Right atrium auricular region (tissue), 2 donors: Measurements from ENCODE around the gene TIAM1. TPM values are rescaled to one million over a fixed set of nuclear protein-coding genes. Genes with fewer than 3 reads are reported as not detected.

Source experiments
- DNase-seq: peaks from one replicate; pipeline ENCODE4 v3.0.0-alpha.2; 2019; ENCODE audit warnings: low spot score
- H3K27ac ChIP-seq, 2 donors: fragments of 200-600 bp; sonication (generic); 1 replicate in 1 of 2; 2 replicates in 1 of 2; pipeline ENCODE4 v1.5.1; 2016 to 2019
- H3K27me3 ChIP-seq, 2 donors: fragments of 200-600 bp; sonication (generic); one replicate each; pipeline versions ENCODE4 v1.5.1 to v1.6.0; 2017 to 2019
- H3K36me3 ChIP-seq: fragments of 200-600 bp; sonication (generic); one replicate; pipeline ENCODE4 v1.5.1; 2016
- H3K4me1 ChIP-seq, 2 donors: fragments of 200-600 bp; sonication (generic); one replicate each; pipeline versions ENCODE4 v1.5.1 to v1.6.0; 2017 to 2019
- H3K4me3 ChIP-seq, 2 donors: fragments of 200-600 bp; sonication (generic); 1 replicate in 1 of 2; 2 replicates in 1 of 2; pipeline ENCODE4 v1.5.1; 2017 to 2019; ENCODE audit warnings: mild to moderate bottlenecking in 1 of 2, moderate library complexity in 1 of 2
- H3K9me3 ChIP-seq, 2 donors: fragments of 200-600 bp; sonication (generic); one replicate each; pipeline ENCODE4 v1.5.1; 2019
- CTCF ChIP-seq, 2 donors: fragments of 200-600 bp; sonication (generic); IDR thresholded peaks; one replicate each; pipeline ENCODE4 v1.5.1; 2019; ENCODE audit warnings: antibody characterized with exemption in 2 of 2
- total RNA-seq, 2 donors: library from RNA; depleted of rRNA; stranded (reverse); fragments of >200 nt; gene quantifications; one replicate each; pipeline ENCODE4 v1.1.0, GENCODE V29; 2016

TIAM1 gene
- total RNA-seq, 2 donors from 2014 or later, result 2.5 to 4.1 TPM

DNA sequence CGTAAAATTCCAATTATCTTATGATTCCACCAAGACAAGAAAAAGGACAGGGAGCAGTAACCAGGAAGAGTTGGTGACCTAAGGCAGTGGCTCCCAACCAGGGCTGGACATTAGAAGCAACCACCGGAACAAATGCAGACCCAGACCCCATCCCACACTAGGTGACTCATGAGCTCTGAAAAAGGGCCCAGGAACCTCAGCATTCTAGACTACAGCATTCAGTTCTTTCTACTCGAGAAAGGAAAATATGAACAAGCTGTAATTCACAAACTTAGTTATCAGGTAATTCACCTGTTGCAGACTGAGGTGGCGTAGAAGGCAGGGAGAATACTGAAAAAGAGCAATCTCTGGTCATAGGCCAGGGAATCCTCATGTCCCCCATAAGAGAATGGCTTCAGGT is 167.3 kb downstream of the TIAM1 start:
- no peak for TF ChIP-seq CTCF (IDR thresholded peaks at IDR 0.05)
- H3K27ac ChIP-seq, result no peak overlapping the region

DNA sequence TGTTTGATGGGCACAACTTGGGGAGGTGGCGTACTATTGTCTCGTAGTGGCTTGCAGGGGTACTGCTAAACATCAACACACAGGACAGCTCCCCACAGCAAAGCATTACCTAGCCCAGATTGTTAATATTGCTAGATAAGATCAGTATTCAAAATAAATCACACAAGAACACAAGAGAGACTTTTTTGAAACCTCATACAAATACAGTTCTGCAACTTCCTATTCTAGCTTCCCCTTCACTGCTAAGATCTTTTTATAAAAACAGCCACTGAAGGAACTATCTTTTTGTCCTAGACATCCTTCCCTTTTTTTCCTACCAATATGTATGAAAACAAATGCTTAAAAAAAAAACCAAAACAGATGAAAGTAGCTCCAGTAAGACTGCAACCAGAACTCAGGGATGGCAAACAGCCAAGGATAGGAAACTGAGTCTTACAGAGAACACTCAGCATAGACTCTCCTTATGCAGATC is 167.9 kb downstream of the TIAM1 start:
- Histone ChIP-seq H3K27me3 (no peaks in the 10 kb centered on the region), H3K36me3 (no peaks in the 10 kb centered on the region), H3K4me1 (peaks cover 0 to 24% of the 10 kb centered on the region in 2 donors), H3K9me3 (no peaks in the 10 kb centered on the region), H3K27ac (no peak overlapping the region), H3K4me3 (no peak overlapping the region)
- DNase-seq, result no peak
- TF ChIP-seq CTCF (IDR thresholded peaks at IDR 0.05), result no peak

More for the DNA sequence above, 167.3 kb downstream of the TIAM1 start:
- H3K4me1 ChIP-seq, result peaks cover 0 to 24% of the 10 kb centered on the region in 2 donors
- DNase-seq, result no peak
- H3K9me3 ChIP-seq, result no peaks in the 10 kb centered on the region
- no peaks in the 10 kb centered on the region for H3K36me3 ChIP-seq
- H3K4me3 ChIP-seq, result no peak overlapping the region
- H3K27me3 ChIP-seq, result no peaks in the 10 kb centered on the region

DNA sequence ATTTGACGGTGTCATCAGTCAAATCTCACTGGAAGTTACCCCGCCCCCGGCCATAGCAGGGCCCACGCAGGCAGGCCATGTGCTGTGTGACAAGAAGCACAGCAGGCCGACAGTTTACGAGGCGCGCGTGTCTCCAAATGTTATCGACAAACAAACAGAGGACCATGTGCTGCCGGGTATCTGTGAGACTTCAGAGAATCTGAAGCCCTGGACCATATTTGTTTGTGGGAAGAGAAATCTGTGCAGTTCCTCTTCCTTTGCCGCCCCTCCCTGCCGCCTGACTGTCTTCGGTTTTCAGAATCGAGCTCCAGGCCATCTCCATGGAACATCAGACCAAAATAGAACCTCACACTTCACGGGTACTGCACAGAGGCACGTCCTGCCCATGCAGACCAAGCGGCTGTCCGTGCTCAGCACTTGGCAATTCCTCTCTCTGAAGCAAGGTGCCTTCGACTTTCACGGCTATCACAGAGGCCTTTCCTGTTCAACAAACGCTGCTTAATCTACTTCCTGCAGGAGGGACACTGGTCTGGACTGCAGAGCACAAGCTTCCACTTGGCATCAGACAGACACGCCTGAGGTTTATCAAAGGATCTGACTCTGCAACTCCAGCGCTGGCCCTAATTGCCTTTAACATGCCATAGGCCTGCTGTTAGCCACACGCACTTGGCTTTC is 170.0 kb downstream of the TIAM1 start:
- H3K4me3 ChIP-seq, result no peak overlapping the region
- H3K36me3 ChIP-seq, result no peaks in the 10 kb centered on the region

GRCh38 chr21:31172328-31172727 is 171.7 kb downstream of the TIAM1 start:
- H3K27ac ChIP-seq, result no peak overlapping the region
- no peaks in the 10 kb centered on the region for H3K36me3 ChIP-seq
- TF ChIP-seq CTCF (IDR thresholded peaks at IDR 0.05), result no peak
- H3K4me3 ChIP-seq, result no peak overlapping the region
- no peak for DNase-seq
- peaks cover 0 to 19% of the 10 kb centered on the region in 2 donors for H3K4me1 ChIP-seq
- no peaks in the 10 kb centered on the region for H3K27me3 ChIP-seq
- H3K9me3 ChIP-seq, result no peaks in the 10 kb centered on the region

More for the DNA sequence above, 170.0 kb downstream of the TIAM1 start:
- DNase-seq, result peak; percentile 73
- H3K27me3 ChIP-seq, result no peaks in the 10 kb centered on the region
- H3K9me3 ChIP-seq, result no peaks in the 10 kb centered on the region
- H3K4me1 ChIP-seq, result peaks cover 0 to 24% of the 10 kb centered on the region in 2 donors
- H3K27ac ChIP-seq, result peak overlapping the region; percentile 36 to 71
- no peak for TF ChIP-seq CTCF (IDR thresholded peaks at IDR 0.05)

DNA sequence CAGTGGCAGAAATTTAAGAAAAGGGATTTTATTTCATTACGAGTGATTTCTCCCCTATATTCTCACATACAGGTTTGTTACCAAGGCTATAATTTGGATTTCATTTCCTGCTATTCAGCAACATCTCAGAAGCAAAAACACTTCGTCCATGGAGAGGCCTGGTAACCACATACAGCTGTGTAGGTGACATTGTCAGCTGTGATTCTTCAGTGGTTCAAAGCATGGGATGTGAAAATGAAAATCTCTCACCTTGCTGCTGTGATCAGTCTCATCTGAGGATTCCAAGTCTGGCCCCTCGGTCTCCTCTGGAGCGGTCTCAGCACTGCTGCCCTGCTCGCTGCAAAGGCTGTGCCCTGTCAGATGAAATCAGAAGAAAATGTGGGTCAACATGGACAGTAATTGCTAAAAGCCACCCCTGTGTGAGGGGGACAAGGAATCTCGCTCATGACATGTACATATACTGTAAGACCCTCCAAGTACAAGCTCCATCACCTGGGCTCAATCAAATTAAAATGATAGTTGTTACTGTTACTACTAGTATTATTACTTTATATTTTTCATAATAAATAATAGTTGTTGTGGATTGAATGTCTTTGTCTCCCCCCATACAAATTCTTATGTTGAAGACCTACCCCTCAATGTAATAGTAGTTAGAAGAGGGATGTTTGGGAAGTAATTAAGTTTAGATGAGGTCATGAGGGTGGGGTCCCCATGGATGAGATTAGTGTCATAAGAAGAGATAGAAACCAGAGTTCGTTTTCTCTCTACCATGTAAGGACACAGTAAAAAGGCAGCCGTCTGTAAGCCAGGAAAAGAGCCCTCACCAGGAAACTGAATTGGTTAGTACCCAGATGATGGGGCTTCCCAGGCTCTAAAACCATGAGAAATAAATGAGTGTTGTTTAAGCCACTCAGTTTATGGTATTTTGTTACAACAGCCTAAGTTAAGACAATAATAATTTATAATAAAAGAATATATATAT is 179.1 kb downstream of the TIAM1 start:
- no peaks in the 10 kb centered on the region for H3K36me3 ChIP-seq
- H3K9me3 ChIP-seq, result no peaks in the 10 kb centered on the region
- no peaks in the 10 kb centered on the region for H3K27me3 ChIP-seq
- H3K27ac ChIP-seq, result no peak overlapping the region
- H3K4me1 ChIP-seq, result peaks cover 0 to 9% of the 10 kb centered on the region in 2 donors
- no peak for DNase-seq
- TF ChIP-seq CTCF (IDR thresholded peaks at IDR 0.05), result no peak
- H3K4me3 ChIP-seq, result no peak overlapping the region
